ENCODE results near the gene RTCB.

DNA sequence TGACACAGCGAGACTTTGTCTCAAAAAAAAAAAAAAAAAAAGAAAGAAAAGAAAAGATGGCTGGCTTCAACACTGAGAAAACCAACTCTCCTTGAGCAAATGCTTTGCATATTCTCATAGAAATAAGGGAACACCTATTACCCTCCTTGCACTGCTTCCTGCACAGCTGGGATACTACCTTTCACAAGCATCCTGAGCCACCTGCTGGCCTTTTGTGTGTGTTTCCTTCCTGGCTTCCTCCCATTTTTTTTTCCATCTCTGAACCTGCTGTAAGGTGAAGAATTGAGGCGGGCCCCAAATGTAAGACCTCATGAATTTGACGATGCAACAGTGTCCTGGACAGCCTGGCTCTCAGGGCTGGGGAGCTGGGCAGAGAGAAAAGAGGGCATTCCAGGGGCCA, 56.3 kb downstream of the RTCB start:
- no peak for TF ChIP-seq SIN3A (IDR thresholded peaks at IDR 0.05; ENCODE audit: borderline replicate concordance, insufficient read depth, low read length)
- TF ChIP-seq POLR2AphosphoS5 (IDR thresholded peaks at IDR 0.05; ENCODE audit: low read depth, low read length) = no peak

All from PFSK-1 (cell line).